ENCODE results near the gene ANKRD11.

ANKRD11 gene

GRCh38 chr16:89344458-89344834, 145.9 kb downstream of the ANKRD11 start:
- Histone ChIP-seq H3K4me3 (ENCODE audit: low read length, poor library complexity, severe bottlenecking) (no peak overlapping the region), H3F3A (ENCODE audit: low read depth) (no peaks in the 10 kb centered on the region)

DNA sequence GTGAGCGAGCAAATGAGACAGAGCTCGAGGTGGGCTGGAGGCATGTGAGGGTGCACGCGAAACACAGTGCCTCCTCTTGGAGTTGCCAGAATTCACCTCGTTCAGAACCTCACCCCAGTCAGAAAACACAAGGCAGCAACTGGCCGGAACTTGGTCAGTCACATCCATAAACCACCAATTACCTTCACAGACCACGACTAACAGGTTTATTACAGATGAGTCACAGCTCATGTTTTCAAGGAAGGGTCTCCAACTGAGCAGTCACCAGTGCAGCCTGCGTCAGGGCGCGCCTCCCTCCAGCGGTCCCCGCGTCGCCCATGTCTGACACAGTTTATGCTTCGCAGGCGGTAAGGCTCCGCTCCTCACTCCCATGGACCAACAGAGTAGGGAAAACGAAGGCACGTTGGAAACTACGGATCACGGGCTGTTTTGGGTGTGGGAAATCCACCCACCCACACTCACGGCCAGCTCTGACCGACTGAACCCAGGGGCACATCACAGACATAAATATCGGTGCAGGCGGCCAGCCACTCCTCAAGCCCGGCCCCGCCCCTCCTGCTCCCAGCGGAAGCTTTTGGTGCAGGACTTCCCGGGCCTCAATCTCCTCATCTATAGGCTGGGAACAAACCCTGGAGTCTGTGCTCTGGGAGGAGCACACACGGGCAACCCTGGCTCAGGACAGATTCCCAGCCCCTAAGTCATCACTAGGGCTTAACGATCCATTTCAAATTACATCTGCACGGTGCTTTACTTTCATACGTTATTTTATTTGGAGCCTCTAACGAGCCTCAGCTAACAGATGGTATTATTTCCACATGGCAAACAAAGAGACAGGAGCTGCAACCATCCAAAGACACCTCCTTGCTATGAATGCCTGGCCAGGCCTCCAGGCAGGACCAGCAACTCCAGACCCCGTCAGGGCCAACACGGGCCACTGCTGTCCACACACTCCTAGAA, 146.6 kb downstream of the ANKRD11 start:
- no peak for TF ChIP-seq CTCF (conservative IDR thresholded peaks at IDR 0.05; ENCODE audit: low read length)
- no peak for TF ChIP-seq EZH2phosphoT487 (IDR thresholded peaks at IDR 0.05; ENCODE audit: borderline replicate concordance)
- H3K36me3 ChIP-seq (ENCODE audit: insufficient read depth, low read length) = no peaks in the 10 kb centered on the region
- no peaks in the 10 kb centered on the region for H3K27me3 ChIP-seq (ENCODE audit: insufficient read depth, low read length, poor library complexity, severe bottlenecking)
- no peak overlapping the region for H3K4me3 ChIP-seq (ENCODE audit: low read length, poor library complexity, severe bottlenecking)
- peaks cover 75% of the 10 kb centered on the region for H4K20me1 ChIP-seq (ENCODE audit: insufficient read depth, low read length, poor library complexity, severe bottlenecking)
- no peaks in the 10 kb centered on the region for H3F3A ChIP-seq (ENCODE audit: low read depth)
- H3K9ac ChIP-seq (ENCODE audit: low read depth, low read length, poor library complexity, severe bottlenecking) = no peak overlapping the region
- H3K9me3 ChIP-seq (ENCODE audit: insufficient read depth, low read depth, low read length) = no peaks in the 10 kb centered on the region
- no peaks in the 10 kb centered on the region for H3K4me1 ChIP-seq (ENCODE audit: insufficient read depth, low read length, poor library complexity, severe bottlenecking)
- H2AFZ ChIP-seq (ENCODE audit: low read length) = no peak overlapping the region
- H3K4me2 ChIP-seq (ENCODE audit: low read depth, low read length, poor library complexity, severe bottlenecking) = no peak overlapping the region
- peaks cover 98% of the 10 kb centered on the region for H3K79me2 ChIP-seq (ENCODE audit: insufficient read depth, low read length)
- no peaks in the 10 kb centered on the region for H3K9me2 ChIP-seq (replicated peaks; ENCODE audit: low read depth, low read length)

More at GRCh38 chr16:89344458-89344834, 145.9 kb downstream of the ANKRD11 start:
- Histone ChIP-seq H3K36me3 (ENCODE audit: insufficient read depth, low read length) (no peaks in the 10 kb centered on the region), H3K4me1 (ENCODE audit: insufficient read depth, low read length, poor library complexity, severe bottlenecking) (no peaks in the 10 kb centered on the region), H3K79me2 (ENCODE audit: insufficient read depth, low read length) (peaks cover 98% of the 10 kb centered on the region), H3K9me2 (replicated peaks; ENCODE audit: low read depth, low read length) (no peaks in the 10 kb centered on the region), H3K4me2 (ENCODE audit: low read depth, low read length, poor library complexity, severe bottlenecking) (no peak overlapping the region), H3K9ac (ENCODE audit: low read depth, low read length, poor library complexity, severe bottlenecking) (no peak overlapping the region), H3K9me3 (ENCODE audit: insufficient read depth, low read depth, low read length) (no peaks in the 10 kb centered on the region), H3K27me3 (ENCODE audit: insufficient read depth, low read length, poor library complexity, severe bottlenecking) (no peaks in the 10 kb centered on the region), H4K20me1 (ENCODE audit: insufficient read depth, low read length, poor library complexity, severe bottlenecking) (peaks cover 71% of the 10 kb centered on the region), H2AFZ (ENCODE audit: low read length) (no peak overlapping the region)
- TF ChIP-seq EZH2phosphoT487 (IDR thresholded peaks at IDR 0.05; ENCODE audit: borderline replicate concordance) (no peak), CTCF (conservative IDR thresholded peaks at IDR 0.05; ENCODE audit: low read length) (no peak)

DNA sequence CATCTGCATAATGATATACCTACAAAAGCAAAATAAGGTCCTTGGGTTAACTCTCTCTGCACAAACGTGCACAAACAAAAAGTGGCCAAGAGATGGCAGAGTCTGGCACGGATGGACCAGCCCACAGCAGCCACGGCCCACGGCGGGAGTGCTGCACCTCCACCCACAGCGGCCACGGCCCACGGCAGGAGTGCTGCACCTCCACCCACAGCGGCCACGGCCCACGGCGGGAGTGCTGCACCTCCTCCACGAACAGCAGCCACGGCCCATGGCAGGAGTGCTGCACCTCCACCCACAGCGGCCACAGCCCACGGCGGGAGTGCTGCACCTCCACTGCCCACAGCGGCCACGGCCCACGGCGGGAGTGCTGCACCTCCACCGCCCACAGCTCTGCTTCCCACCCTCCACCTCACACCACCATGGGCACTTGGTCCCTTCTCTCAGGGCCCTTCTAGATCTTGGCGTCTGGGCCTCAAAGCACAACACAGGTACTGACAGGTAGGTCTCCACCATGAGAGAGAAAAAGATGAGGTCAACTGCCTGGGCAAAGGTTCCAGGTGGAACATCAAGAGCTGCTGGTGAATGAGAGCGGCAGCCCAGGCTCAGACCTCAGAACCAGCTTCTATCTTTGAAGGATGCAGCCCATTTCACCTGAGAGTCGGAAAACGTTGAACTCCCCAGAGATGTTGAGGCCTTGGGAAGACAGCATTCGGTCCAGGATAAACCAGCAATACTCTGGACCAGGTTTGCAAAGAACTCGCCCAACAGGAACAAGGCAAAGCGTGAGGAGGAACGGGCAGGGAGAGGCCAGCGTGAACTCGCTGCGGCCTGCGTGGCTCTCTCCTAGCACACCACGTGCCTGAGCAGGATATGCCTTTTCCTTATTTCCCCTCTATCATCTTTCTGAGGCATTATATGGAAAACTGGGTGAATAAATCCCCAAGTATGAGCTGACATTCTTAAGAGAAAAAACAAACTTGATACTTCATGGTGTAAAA, 148.4 kb downstream of the ANKRD11 start:
- no peak overlapping the region for H3K4me3 ChIP-seq (ENCODE audit: low read length, poor library complexity, severe bottlenecking)
- H3K4me1 ChIP-seq (ENCODE audit: insufficient read depth, low read length, poor library complexity, severe bottlenecking) = no peaks in the 10 kb centered on the region
- no peaks in the 10 kb centered on the region for H3K36me3 ChIP-seq (ENCODE audit: insufficient read depth, low read length)
- H3K9me3 ChIP-seq (ENCODE audit: insufficient read depth, low read depth, low read length) = no peaks in the 10 kb centered on the region
- no peak overlapping the region for H3K4me2 ChIP-seq (ENCODE audit: low read depth, low read length, poor library complexity, severe bottlenecking)
- H2AFZ ChIP-seq (ENCODE audit: low read length) = no peak overlapping the region
- peaks cover 98% of the 10 kb centered on the region for H3K79me2 ChIP-seq (ENCODE audit: insufficient read depth, low read length)
- H3K9me2 ChIP-seq (replicated peaks; ENCODE audit: low read depth, low read length) = no peaks in the 10 kb centered on the region
- H4K20me1 ChIP-seq (ENCODE audit: insufficient read depth, low read length, poor library complexity, severe bottlenecking) = peaks cover 68% of the 10 kb centered on the region
- H3F3A ChIP-seq (ENCODE audit: low read depth) = no peaks in the 10 kb centered on the region
- H3K27me3 ChIP-seq (ENCODE audit: insufficient read depth, low read length, poor library complexity, severe bottlenecking) = no peaks in the 10 kb centered on the region
- TF ChIP-seq CTCF (conservative IDR thresholded peaks at IDR 0.05; ENCODE audit: low read length) = no peak
- TF ChIP-seq EZH2phosphoT487 (IDR thresholded peaks at IDR 0.05; ENCODE audit: borderline replicate concordance) = no peak
- no peak overlapping the region for H3K9ac ChIP-seq (ENCODE audit: low read depth, low read length, poor library complexity, severe bottlenecking)

All from Loucy (cell line).